Peyer's patch (tissue), 4 donors: ENCODE measurements around the gene CHAF1B.

Experiments
- POLR2A ChIP-seq, 2 donors: fragments of 450-650 bp; IDR thresholded peaks; one replicate each; pipeline ENCODE4 v1.5.1; 2017; ENCODE audit warnings: antibody characterized with exemption in 2 of 2, mild to moderate bottlenecking in 2 of 2, moderate library complexity in 2 of 2
- TF ChIP-seq, protein P1 (sequence below), 6 experiments: fragments of 450-650 bp in 4 of 6; fragments of 200-600 bp in 2 of 6; sonication (generic) in 1 of 6; IDR thresholded peaks; one replicate each; pipeline ENCODE4 v1.5.1; 2017 to 2019; ENCODE audit warnings: antibody characterized with exemption in 6 of 6, mild to moderate bottlenecking in 3 of 6, moderate library complexity in 1 of 6

- TF ChIP-seq, protein P1, sequence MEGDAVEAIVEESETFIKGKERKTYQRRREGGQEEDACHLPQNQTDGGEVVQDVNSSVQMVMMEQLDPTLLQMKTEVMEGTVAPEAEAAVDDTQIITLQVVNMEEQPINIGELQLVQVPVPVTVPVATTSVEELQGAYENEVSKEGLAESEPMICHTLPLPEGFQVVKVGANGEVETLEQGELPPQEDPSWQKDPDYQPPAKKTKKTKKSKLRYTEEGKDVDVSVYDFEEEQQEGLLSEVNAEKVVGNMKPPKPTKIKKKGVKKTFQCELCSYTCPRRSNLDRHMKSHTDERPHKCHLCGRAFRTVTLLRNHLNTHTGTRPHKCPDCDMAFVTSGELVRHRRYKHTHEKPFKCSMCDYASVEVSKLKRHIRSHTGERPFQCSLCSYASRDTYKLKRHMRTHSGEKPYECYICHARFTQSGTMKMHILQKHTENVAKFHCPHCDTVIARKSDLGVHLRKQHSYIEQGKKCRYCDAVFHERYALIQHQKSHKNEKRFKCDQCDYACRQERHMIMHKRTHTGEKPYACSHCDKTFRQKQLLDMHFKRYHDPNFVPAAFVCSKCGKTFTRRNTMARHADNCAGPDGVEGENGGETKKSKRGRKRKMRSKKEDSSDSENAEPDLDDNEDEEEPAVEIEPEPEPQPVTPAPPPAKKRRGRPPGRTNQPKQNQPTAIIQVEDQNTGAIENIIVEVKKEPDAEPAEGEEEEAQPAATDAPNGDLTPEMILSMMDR (IDR thresholded peaks at IDR 0.05) = no peak
- TF ChIP-seq POLR2A (IDR thresholded peaks at IDR 0.05) = no peak
Observed at GRCh38 chr21:36354918-36355680, 30.1 kb upstream of the CHAF1B start.
